ENCODE measurements around the gene ALPP. TPM values are rescaled to one million over a fixed set of nuclear protein-coding genes. Genes with fewer than 3 reads are reported as not detected.

ALPP gene
- total and polyA plus RNA-seq, 4 donors, result 0.06 to 0.30 (median 0.10) TPM; not detected in 1

- WGBS (ENCODE audit: insufficient coverage), result 90% methylated on average over 11 of the region's 14 CpGs
These were observed 38.2 kb upstream of the ALPP start for GRCh38 chr2:232340171-232340935.

DNA sequence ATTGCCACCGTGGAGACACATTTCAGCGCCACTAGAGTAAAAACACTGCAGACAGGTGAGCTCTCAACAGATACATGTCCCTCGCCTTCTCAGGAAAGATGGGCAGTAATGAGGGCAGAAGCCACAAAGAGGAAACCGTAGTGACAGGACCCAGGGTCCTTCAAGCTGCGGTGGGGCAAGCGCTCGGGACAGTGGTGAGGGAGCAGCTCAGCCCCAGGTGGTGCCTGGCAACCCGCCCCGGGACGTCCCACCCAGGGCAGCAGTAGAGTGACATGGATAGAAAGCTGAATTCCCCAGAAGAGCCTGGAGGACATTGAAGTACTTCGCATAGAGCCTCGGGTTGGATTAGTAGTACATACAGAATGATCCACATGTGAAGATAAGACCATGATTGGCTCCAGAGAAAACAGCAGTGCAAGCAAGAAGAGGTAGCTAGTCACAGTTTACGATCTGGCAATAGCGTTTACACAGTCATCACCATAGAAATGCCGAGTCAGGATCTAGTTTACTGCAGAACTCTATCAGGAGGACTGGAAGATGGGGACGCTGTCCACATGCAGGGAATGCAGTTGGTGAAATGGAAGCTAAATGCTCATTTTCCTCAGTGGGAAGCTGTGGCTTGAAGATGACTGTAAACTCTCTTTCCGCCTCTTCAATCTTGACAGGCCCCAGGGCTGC is 37.4 kb upstream of the ALPP start:
- H3K9me3 ChIP-seq (ENCODE audit: control insufficient read depth, insufficient read depth, low read length), result no peaks in the 10 kb centered on the region
- 91% methylated on average over 16 of the region's 17 CpGs for WGBS (ENCODE audit: insufficient coverage)
- no peak for DNase-seq (ENCODE audit: low read depth in 4 of 6, low spot score in 6 of 6)

More at GRCh38 chr2:232340171-232340935, 38.2 kb upstream of the ALPP start:
- no peaks in the 10 kb centered on the region for H3K27me3 ChIP-seq (ENCODE audit: control insufficient read depth, insufficient read depth, low read length)
- no peaks in the 10 kb centered on the region for H3K9me3 ChIP-seq (ENCODE audit: control insufficient read depth, insufficient read depth, low read length)
- H3K27ac ChIP-seq (ENCODE audit: low read depth, low read length), result no peak overlapping the region
- no peak for DNase-seq (ENCODE audit: low read depth in 4 of 6, low spot score in 6 of 6)
- H3K36me3 ChIP-seq (ENCODE audit: control insufficient read depth, insufficient read depth, low read length), result peaks cover 48% of the 10 kb centered on the region
- no peak overlapping the region for H3K4me3 ChIP-seq (ENCODE audit: low read depth, low read length)
- H3K4me1 ChIP-seq (ENCODE audit: control insufficient read depth, insufficient read depth, low read length), result peaks cover 4% of the 10 kb centered on the region

DNA sequence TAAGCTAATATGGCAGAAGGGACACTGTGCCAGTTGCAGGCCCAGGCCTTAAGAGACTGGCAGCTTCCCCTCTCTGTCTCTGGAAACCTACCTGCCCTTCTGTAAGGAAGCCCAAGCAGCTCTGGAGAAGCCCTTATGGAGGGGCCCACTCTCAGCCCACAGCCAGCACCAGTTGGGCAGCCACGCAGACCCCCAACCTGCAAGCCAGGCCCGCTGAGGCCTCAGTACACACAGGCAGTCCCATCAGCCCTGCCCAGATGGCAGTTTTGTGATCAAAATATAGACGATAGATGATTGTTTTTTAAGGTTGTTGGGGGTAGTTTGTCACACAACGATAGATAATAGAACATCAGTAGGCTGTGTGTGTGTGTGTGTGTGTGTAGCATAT is 36.8 kb upstream of the ALPP start:
- H3K4me1 ChIP-seq (ENCODE audit: control insufficient read depth, insufficient read depth, low read length), result peaks cover 4% of the 10 kb centered on the region
- H3K27ac ChIP-seq (ENCODE audit: low read depth, low read length), result no peak overlapping the region
- WGBS (ENCODE audit: insufficient coverage), result 86% methylated on average over 2 of the region's 4 CpGs

More for the DNA sequence above, 37.4 kb upstream of the ALPP start:
- Histone ChIP-seq H3K27me3 (ENCODE audit: control insufficient read depth, insufficient read depth, low read length) (no peaks in the 10 kb centered on the region), H3K4me1 (ENCODE audit: control insufficient read depth, insufficient read depth, low read length) (peaks cover 4% of the 10 kb centered on the region), H3K36me3 (ENCODE audit: control insufficient read depth, insufficient read depth, low read length) (peaks cover 39% of the 10 kb centered on the region), H3K4me3 (ENCODE audit: low read depth, low read length) (no peak overlapping the region), H3K27ac (ENCODE audit: low read depth, low read length) (no peak overlapping the region)

DNA sequence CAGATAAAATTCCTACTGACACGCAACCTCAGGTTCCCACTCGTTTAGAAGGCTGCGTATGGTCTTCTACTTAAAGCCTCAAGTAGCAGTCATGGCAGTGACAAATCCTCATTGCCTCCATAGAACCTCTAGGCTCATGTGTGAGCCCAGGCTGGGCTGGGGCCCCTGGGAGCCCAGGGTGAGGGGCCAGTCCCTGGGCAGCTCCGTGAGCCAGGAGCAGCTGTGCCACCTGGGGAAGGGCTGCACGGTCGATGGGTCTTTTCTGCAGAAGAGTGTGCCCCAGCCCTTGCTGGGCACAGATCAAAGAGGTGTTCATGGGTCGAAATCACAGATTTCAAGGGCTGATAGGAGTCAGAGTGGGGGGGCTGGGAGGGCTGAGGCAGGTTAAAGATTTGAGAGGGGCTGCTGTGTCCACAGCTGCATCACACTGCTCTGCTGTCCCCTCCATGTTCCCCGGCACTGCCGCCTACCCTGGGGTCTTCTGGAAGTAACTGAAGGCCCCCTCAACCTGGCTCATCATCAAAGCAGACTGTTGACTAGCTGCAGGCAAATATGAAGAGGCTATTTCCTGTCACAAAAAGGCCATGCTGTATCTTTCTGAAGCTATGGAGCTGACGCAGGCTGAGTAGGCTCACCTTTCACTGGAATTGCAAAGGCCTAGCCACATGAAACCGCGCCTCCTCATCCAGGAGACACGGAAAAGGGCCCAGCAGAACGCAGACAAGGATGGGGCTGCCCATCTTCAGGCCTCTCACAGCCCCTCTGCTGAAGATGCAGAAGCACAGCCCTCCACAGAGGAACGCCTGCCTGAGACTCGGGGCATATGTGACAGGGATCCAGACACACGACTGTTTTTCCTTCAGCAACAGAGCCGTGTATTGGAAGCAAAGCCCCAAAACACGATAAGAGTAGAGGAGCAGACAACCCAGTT is 35.7 kb upstream of the ALPP start:
- no peak for DNase-seq (ENCODE audit: low read depth in 4 of 6, low spot score in 6 of 6)
- 82% methylated on average over 19 of the region's 19 CpGs for WGBS (ENCODE audit: insufficient coverage)

More for the DNA sequence above, 36.8 kb upstream of the ALPP start:
- Histone ChIP-seq H3K36me3 (ENCODE audit: control insufficient read depth, insufficient read depth, low read length) (peaks cover 34% of the 10 kb centered on the region), H3K9me3 (ENCODE audit: control insufficient read depth, insufficient read depth, low read length) (no peaks in the 10 kb centered on the region), H3K4me3 (ENCODE audit: low read depth, low read length) (no peak overlapping the region), H3K27me3 (ENCODE audit: control insufficient read depth, insufficient read depth, low read length) (no peaks in the 10 kb centered on the region)
- DNase-seq (ENCODE audit: low read depth in 4 of 6, low spot score in 6 of 6), result no peak

GRCh38 chr2:232343821-232344220 is 34.7 kb upstream of the ALPP start:
- Histone ChIP-seq H3K9me3 (ENCODE audit: control insufficient read depth, insufficient read depth, low read length) (no peaks in the 10 kb centered on the region), H3K4me3 (ENCODE audit: low read depth, low read length) (no peak overlapping the region), H3K36me3 (ENCODE audit: control insufficient read depth, insufficient read depth, low read length) (peaks cover 24% of the 10 kb centered on the region), H3K27me3 (ENCODE audit: control insufficient read depth, insufficient read depth, low read length) (no peaks in the 10 kb centered on the region), H3K27ac (ENCODE audit: low read depth, low read length) (no peak overlapping the region), H3K4me1 (ENCODE audit: control insufficient read depth, insufficient read depth, low read length) (no peaks in the 10 kb centered on the region)
- no peak for DNase-seq (ENCODE audit: low read depth in 4 of 6, low spot score in 6 of 6)
- WGBS (ENCODE audit: insufficient coverage), result 94% methylated on average over 5 of the region's 6 CpGs

More for the DNA sequence above, 35.7 kb upstream of the ALPP start:
- H3K4me3 ChIP-seq (ENCODE audit: low read depth, low read length), result no peak overlapping the region
- no peaks in the 10 kb centered on the region for H3K4me1 ChIP-seq (ENCODE audit: control insufficient read depth, insufficient read depth, low read length)
- H3K36me3 ChIP-seq (ENCODE audit: control insufficient read depth, insufficient read depth, low read length), result peaks cover 27% of the 10 kb centered on the region
- no peaks in the 10 kb centered on the region for H3K9me3 ChIP-seq (ENCODE audit: control insufficient read depth, insufficient read depth, low read length)
- no peak overlapping the region for H3K27ac ChIP-seq (ENCODE audit: low read depth, low read length)
- H3K27me3 ChIP-seq (ENCODE audit: control insufficient read depth, insufficient read depth, low read length), result no peaks in the 10 kb centered on the region

- DNase-seq (ENCODE audit: low read depth in 4 of 6, low spot score in 6 of 6), result no peak
- Histone ChIP-seq H3K27ac (ENCODE audit: low read depth, low read length) (no peak overlapping the region), H3K36me3 (ENCODE audit: control insufficient read depth, insufficient read depth, low read length) (peaks cover 9% of the 10 kb centered on the region), H3K27me3 (ENCODE audit: control insufficient read depth, insufficient read depth, low read length) (peaks cover 10% of the 10 kb centered on the region), H3K9me3 (ENCODE audit: control insufficient read depth, insufficient read depth, low read length) (no peaks in the 10 kb centered on the region), H3K4me1 (ENCODE audit: control insufficient read depth, insufficient read depth, low read length) (no peaks in the 10 kb centered on the region), H3K4me3 (ENCODE audit: low read depth, low read length) (no peak overlapping the region)
- 100% methylated on average over 3 of the region's 8 CpGs for WGBS (ENCODE audit: insufficient coverage)
These were observed 33.3 kb upstream of the ALPP start for GRCh38 chr2:232345251-232345650.

DNA sequence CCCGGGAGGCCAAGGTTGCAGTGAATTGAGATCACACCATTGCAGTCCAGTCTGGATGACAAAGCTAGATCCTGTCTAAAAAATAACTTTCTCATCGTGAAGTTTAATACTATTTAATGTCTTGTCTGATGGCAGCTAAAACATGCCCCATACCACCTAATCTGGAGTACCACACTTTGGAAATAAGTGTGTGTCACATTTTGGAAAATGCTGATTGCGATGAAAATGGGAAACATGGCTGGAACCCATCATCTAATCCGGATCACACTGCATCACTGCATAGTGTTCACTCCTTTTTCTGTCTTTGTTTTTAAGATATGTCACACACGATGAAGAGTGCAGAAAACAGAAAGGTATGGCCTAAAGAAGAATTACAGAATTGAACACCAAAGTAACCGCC is 31.2 kb upstream of the ALPP start:
- WGBS (ENCODE audit: insufficient coverage), result 94% methylated on average over 2 of the region's 6 CpGs
- Histone ChIP-seq H3K27ac (ENCODE audit: low read depth, low read length) (no peak overlapping the region), H3K27me3 (ENCODE audit: control insufficient read depth, insufficient read depth, low read length) (peaks cover 30% of the 10 kb centered on the region), H3K36me3 (ENCODE audit: control insufficient read depth, insufficient read depth, low read length) (no peaks in the 10 kb centered on the region), H3K4me3 (ENCODE audit: low read depth, low read length) (no peak overlapping the region), H3K9me3 (ENCODE audit: control insufficient read depth, insufficient read depth, low read length) (no peaks in the 10 kb centered on the region), H3K4me1 (ENCODE audit: control insufficient read depth, insufficient read depth, low read length) (peaks cover 12% of the 10 kb centered on the region)
- DNase-seq (ENCODE audit: low read depth in 4 of 6, low spot score in 6 of 6), result no peak

- H3K9me3 ChIP-seq (ENCODE audit: control insufficient read depth, insufficient read depth, low read length), result no peaks in the 10 kb centered on the region
- no peaks in the 10 kb centered on the region for H3K36me3 ChIP-seq (ENCODE audit: control insufficient read depth, insufficient read depth, low read length)
- H3K4me1 ChIP-seq (ENCODE audit: control insufficient read depth, insufficient read depth, low read length), result peaks cover 18% of the 10 kb centered on the region
- H3K4me3 ChIP-seq (ENCODE audit: low read depth, low read length), result no peak overlapping the region
- no peak for DNase-seq (ENCODE audit: low read depth in 4 of 6, low spot score in 6 of 6)
- no peak overlapping the region for H3K27ac ChIP-seq (ENCODE audit: low read depth, low read length)
- H3K27me3 ChIP-seq (ENCODE audit: control insufficient read depth, insufficient read depth, low read length), result peaks cover 42% of the 10 kb centered on the region
- 69% methylated on average over 6 of the region's 6 CpGs for WGBS (ENCODE audit: insufficient coverage)
These were observed 29.6 kb upstream of the ALPP start for GRCh38 chr2:232348936-232349335.

DNA sequence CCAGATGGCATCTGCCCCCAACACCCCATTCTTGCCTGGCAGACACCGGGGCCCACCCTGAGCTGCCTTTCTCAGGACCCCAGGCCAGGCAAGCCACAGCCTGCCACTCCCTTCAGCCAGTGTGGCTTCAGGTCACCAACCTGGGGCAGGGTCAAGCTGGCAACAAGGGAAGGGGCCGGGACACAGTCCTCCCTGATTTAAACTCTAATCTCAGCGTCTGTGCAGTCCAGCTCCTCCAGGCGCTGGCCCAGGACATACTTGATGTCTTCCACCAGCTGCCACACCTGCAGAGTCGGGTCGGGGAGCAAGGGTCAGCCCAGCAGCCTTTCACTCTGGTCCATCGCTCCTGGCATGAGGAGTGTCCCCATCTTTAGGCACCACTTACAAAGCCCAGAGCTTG is 29.0 kb upstream of the ALPP start:
- Histone ChIP-seq H3K27me3 (ENCODE audit: control insufficient read depth, insufficient read depth, low read length) (peaks cover 44% of the 10 kb centered on the region), H3K27ac (ENCODE audit: low read depth, low read length) (no peak overlapping the region), H3K4me1 (ENCODE audit: control insufficient read depth, insufficient read depth, low read length) (peaks cover 18% of the 10 kb centered on the region), H3K9me3 (ENCODE audit: control insufficient read depth, insufficient read depth, low read length) (no peaks in the 10 kb centered on the region), H3K4me3 (ENCODE audit: low read depth, low read length) (no peak overlapping the region), H3K36me3 (ENCODE audit: control insufficient read depth, insufficient read depth, low read length) (no peaks in the 10 kb centered on the region)
- no peak for DNase-seq (ENCODE audit: low read depth in 4 of 6, low spot score in 6 of 6)
- 86% methylated on average over 7 of the region's 7 CpGs for WGBS (ENCODE audit: insufficient coverage)

All from spinal cord (tissue), 10 donors.